Loucy (cell line): ENCODE results near the gene FAM107B.
A peak's percentile ranks its signal among the peaks of the same experiment; 100 is the strongest.

Source experiments
- H2AFZ ChIP-seq: fragments of 200-600 bp; sonication (generic); 2 replicates; pipeline ENCODE4 v1.6.0; 2016; ENCODE audit warnings: antibody characterized with exemption, mild to moderate bottlenecking, low read length, moderate library complexity
- H3F3A ChIP-seq: fragments of 200-600 bp; 2 replicates; pipeline ENCODE4 v1.6.0; 2016; ENCODE audit warnings: antibody characterized with exemption, low read depth, mild to moderate bottlenecking
- H3K27me3 ChIP-seq: fragments of 200-600 bp; sonication (generic); 2 replicates; pipeline ENCODE4 v1.6.1; 2014; ENCODE audit warnings: low read length, mild to moderate bottlenecking; ENCODE audit not compliant: insufficient read depth, poor library complexity, severe bottlenecking
- H3K36me3 ChIP-seq: fragments of 200-600 bp; sonication (generic); 2 replicates; pipeline ENCODE4 v1.6.1; 2016; ENCODE audit warnings: low read length; ENCODE audit not compliant: insufficient read depth
- H3K4me1 ChIP-seq: fragments of 200-600 bp; sonication (generic); 2 replicates; pipeline ENCODE4 v1.5.1; 2014; ENCODE audit warnings: low read length, mild to moderate bottlenecking; ENCODE audit not compliant: insufficient read depth, poor library complexity, severe bottlenecking
- H3K4me2 ChIP-seq: fragments of 200-600 bp; sonication (generic); 2 replicates; pipeline ENCODE4 v1.6.0; 2014; ENCODE audit warnings: antibody characterized with exemption, low read length, low read depth, mild to moderate bottlenecking; ENCODE audit not compliant: poor library complexity, severe bottlenecking
- H3K4me3 ChIP-seq: fragments of 200-600 bp; sonication (generic); 2 replicates; pipeline ENCODE4 v1.5.1; 2014; ENCODE audit warnings: low read length, mild to moderate bottlenecking, mixed read lengths; ENCODE audit not compliant: poor library complexity, severe bottlenecking
- H3K79me2 ChIP-seq: fragments of 200-600 bp; sonication (generic); 2 replicates; pipeline ENCODE4 v1.6.1; 2014; ENCODE audit warnings: low read length; ENCODE audit not compliant: insufficient read depth
- H3K9ac ChIP-seq: fragments of 200-600 bp; sonication (generic); 2 replicates; pipeline ENCODE4 v1.6.0; 2014; ENCODE audit warnings: mild to moderate bottlenecking, low read depth, low read length, moderate library complexity; ENCODE audit not compliant: poor library complexity, severe bottlenecking
- H3K9me2 ChIP-seq: fragments of 200-600 bp; sonication (generic); replicated peaks from 2 replicates; pipeline ENCODE4 v1.6.1; 2016; ENCODE audit warnings: low read depth, low read length, mixed read lengths
- H3K9me3 ChIP-seq: fragments of 200-600 bp; sonication (generic); 2 replicates; pipeline ENCODE4 v1.6.1; 2014; ENCODE audit warnings: mild to moderate bottlenecking, antibody characterized with exemption, low read length, low read depth; ENCODE audit not compliant: insufficient read depth
- H4K20me1 ChIP-seq: fragments of 200-600 bp; sonication (generic); 2 replicates; pipeline ENCODE4 v1.6.0; 2014; ENCODE audit warnings: antibody characterized with exemption, low read length, mild to moderate bottlenecking; ENCODE audit not compliant: insufficient read depth, poor library complexity, severe bottlenecking
- EZH2phosphoT487 ChIP-seq: fragments of 200-600 bp; IDR thresholded peaks from 2 replicates; pipeline ENCODE4 v1.6.1; 2018; ENCODE audit warnings: antibody characterized with exemption, mild to moderate bottlenecking, moderate library complexity, borderline replicate concordance
- TF ChIP-seq, protein P1 (sequence below): fragments of 200-600 bp; sonication (generic); conservative IDR thresholded peaks from 2 replicates; pipeline ENCODE4 v1.5.1; 2014; ENCODE audit warnings: mild to moderate bottlenecking, antibody characterized with exemption, low read length

The FAM107B gene

DNA sequence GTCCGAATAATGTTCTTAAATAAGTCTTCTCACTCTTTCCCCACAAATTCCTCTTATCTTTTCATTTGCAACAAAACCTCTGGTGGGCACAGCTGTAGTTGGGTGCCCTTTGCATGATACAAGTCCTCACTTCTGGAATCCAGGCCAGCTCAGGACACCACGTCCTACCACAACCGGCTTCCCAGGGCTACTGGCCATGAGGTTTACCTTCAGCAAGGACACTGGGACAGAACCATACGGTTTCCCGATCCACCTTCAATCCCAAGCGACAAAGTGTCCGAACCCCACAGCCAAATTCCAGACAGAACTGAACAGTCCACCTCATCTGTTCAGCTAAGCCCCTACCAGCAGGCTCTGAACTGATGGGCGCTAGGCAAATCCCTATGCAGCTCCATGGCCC lies 174.6 kb downstream of the FAM107B start:
- no peak overlapping the region for H3K9ac ChIP-seq
- H3K9me3 ChIP-seq: no peaks in the 10 kb centered on the region
- TF ChIP-seq EZH2phosphoT487: no peak
- TF ChIP-seq, protein P1, sequence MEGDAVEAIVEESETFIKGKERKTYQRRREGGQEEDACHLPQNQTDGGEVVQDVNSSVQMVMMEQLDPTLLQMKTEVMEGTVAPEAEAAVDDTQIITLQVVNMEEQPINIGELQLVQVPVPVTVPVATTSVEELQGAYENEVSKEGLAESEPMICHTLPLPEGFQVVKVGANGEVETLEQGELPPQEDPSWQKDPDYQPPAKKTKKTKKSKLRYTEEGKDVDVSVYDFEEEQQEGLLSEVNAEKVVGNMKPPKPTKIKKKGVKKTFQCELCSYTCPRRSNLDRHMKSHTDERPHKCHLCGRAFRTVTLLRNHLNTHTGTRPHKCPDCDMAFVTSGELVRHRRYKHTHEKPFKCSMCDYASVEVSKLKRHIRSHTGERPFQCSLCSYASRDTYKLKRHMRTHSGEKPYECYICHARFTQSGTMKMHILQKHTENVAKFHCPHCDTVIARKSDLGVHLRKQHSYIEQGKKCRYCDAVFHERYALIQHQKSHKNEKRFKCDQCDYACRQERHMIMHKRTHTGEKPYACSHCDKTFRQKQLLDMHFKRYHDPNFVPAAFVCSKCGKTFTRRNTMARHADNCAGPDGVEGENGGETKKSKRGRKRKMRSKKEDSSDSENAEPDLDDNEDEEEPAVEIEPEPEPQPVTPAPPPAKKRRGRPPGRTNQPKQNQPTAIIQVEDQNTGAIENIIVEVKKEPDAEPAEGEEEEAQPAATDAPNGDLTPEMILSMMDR: no peak
- H3K36me3 ChIP-seq: no peaks in the 10 kb centered on the region
- peaks cover 12% of the 10 kb centered on the region for H4K20me1 ChIP-seq
- no peak overlapping the region for H3K4me2 ChIP-seq
- H3K9me2 ChIP-seq: no peaks in the 10 kb centered on the region
- no peak overlapping the region for H3K4me3 ChIP-seq
- peaks cover 51% of the 10 kb centered on the region for H3K79me2 ChIP-seq
- no peak overlapping the region for H2AFZ ChIP-seq
- peaks cover 38% of the 10 kb centered on the region for H3K4me1 ChIP-seq
- H3F3A ChIP-seq: no peaks in the 10 kb centered on the region
- H3K27me3 ChIP-seq: no peaks in the 10 kb centered on the region

DNA sequence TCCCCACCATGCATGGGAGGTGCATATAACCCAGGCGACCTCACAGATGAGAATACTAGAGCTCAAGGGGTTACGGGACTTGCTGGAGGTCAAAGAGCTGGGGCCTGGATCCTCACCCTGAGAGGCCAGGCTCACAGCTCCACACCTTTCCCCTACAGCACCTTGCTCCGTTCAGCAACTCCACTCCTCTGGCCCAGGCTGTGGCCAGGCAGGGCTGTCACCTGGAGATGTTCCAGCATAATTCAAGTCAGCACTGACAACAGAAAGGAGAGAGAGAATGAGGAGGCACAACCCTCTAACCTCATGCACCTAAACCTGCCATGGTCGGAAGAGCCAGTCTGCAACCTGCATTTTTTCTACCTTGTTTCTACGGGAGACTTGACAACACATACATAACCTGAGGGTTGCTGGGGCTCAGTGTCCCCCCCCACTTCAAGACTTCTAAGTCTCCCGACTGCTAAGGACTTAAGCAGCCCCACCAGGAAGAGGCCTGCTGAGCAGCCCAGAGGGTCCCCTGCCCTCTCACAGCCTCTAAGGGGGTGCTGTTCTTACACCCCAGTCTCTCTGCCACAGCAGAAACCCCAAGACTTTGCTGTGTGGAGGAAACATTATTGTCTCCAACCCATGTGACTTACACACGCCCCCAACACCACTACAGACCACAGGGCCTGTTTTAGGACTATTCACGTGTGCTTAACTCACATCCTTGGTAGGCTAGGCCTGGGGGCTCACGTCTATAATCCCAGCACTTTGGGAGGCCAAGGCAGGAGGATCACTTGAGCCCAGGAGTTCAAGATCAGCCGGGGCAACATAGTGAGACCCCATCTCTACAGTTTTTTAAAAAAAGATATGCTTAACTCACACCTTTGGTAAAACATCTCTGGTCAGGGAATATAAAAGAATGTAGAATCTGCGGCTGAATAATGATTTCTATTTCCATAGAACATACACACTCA lies 175.6 kb downstream of the FAM107B start:
- no peaks in the 10 kb centered on the region for H3K27me3 ChIP-seq
- no peaks in the 10 kb centered on the region for H3K36me3 ChIP-seq
- H3F3A ChIP-seq: no peaks in the 10 kb centered on the region
- peaks cover 52% of the 10 kb centered on the region for H3K79me2 ChIP-seq
- H4K20me1 ChIP-seq: peaks cover 12% of the 10 kb centered on the region
- no peak overlapping the region for H2AFZ ChIP-seq
- H3K9ac ChIP-seq: no peak overlapping the region
- TF ChIP-seq EZH2phosphoT487: no peak
- TF ChIP-seq, protein P1: no peak
- H3K9me3 ChIP-seq: no peaks in the 10 kb centered on the region
- peak overlapping the region; percentile 13 for H3K4me2 ChIP-seq
- no peak overlapping the region for H3K4me3 ChIP-seq
- H3K4me1 ChIP-seq: peaks cover 31% of the 10 kb centered on the region
- H3K9me2 ChIP-seq: no peaks in the 10 kb centered on the region

GRCh38 chr10:14595526-14596182 lies 179.0 kb downstream of the FAM107B start:
- Histone ChIP-seq H2AFZ (no peak overlapping the region), H3K27me3 (no peaks in the 10 kb centered on the region), H3K9me3 (no peaks in the 10 kb centered on the region), H3K4me2 (no peak overlapping the region), H3K4me3 (no peak overlapping the region), H3K79me2 (peaks cover 40% of the 10 kb centered on the region), H4K20me1 (no peaks in the 10 kb centered on the region), H3K9ac (no peak overlapping the region), H3K36me3 (no peaks in the 10 kb centered on the region), H3K4me1 (peaks cover 5% of the 10 kb centered on the region), H3K9me2 (no peaks in the 10 kb centered on the region), H3F3A (no peaks in the 10 kb centered on the region)
- no peak for TF ChIP-seq EZH2phosphoT487
- TF ChIP-seq, protein P1: no peak
